Activated CD8-positive, alpha-beta memory T cell treated with anti-CD3 and anti-CD28 coated beads for 1 hour (primary cell): ENCODE results near the gene MYORG.

Experiments
- DNase-seq, 2 donors: peaks; one replicate each; pipeline ENCODE4 v3.0.0-alpha.2; 2020; ENCODE audit warnings: low read depth in 1 of 2; ENCODE audit errors: extremely low read depth in 1 of 2

Gene MYORG

GRCh38 chr9:34385561-34386230 is 9.0 kb upstream of the MYORG start:
- no peak for DNase-seq

- no peak for DNase-seq
Measured at GRCh38 chr9:34384368-34385165, 7.9 kb upstream of the MYORG start.

GRCh38 chr9:34383904-34384303 is 7.2 kb upstream of the MYORG start:
- no peak for DNase-seq

DNA sequence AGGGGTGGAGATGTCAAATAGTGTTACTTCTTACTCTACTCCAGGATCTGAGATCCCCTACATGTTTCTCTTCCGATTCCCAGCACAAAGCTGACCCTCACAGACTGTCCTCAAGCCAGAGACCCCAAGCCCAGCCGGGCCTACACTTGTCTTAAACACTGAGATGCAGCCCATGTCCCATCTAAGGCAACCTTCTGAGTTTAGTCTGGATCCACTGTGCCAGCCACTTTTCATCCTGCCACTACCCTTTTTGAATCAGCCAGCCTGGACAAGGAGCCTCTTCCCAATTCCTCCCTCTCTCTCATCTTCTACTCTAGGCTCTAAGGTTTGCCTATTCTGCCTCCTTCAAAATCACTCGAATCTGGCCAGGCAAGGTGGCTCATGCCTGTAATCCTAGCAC is 6.2 kb upstream of the MYORG start:
- no peak for DNase-seq

DNA sequence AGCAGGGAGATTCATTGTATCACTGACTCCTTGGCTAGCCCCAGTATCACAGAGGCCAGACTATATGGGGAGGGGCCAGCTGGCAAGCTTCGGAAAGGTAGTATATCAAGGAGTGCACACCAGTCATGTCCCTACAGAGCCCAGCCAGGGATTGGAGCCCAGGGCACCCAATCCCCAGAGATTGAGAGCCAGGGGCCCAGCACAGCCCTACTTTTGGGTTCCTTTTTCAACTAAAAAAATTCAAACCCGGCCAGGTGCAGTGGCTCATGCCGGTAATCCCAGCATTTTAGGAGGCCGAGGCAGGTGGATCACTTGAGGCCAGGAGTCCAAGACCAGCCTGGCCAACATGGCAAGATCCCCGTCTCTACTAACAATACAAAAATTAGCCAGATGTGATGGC is 5.4 kb upstream of the MYORG start:
- DNase-seq, result no peak

- no peak for DNase-seq
Measured at GRCh38 chr9:34381323-34381722, 4.6 kb upstream of the MYORG start.

- DNase-seq, result peak; percentile 32 to 65
Measured at GRCh38 chr9:34380511-34381315, 4.0 kb upstream of the MYORG start.

GRCh38 chr9:34380034-34380510 is 3.4 kb upstream of the MYORG start:
- DNase-seq, result no peak

DNA sequence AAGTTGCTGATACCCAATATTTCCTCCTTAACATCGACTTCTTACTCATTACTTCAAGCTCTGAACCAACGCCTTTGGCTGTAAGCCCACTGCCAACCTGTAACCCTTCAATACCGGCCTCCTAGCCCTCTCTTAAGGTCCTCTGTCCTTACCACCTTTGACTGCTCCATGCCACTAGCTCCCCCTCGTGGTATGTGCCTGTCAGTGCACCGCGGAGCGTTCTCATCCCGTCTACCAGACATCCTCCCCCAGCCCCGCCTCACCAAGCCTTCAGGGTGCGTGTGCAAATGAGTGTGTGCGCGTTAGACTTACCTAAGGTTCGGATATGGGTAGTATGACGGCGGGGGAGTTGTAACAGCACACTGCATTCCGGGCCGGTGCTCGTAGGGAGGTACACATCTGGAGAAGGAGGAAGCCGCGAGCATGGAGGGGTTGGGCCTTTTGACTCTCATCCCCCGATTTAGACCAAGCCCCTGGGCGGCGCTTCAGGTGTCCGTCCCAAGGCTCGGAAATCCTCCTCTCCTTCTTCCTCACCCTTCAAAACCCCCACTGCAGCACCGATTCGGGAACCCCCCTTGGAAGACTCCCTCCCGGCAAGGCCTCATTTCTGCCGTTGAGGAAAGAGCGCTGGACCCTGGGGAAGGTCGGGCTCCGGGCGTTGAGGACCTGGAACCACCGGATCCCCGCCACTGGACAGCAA is 2.8 kb upstream of the MYORG start:
- DNase-seq, result peak; percentile 76 to 78

DNA sequence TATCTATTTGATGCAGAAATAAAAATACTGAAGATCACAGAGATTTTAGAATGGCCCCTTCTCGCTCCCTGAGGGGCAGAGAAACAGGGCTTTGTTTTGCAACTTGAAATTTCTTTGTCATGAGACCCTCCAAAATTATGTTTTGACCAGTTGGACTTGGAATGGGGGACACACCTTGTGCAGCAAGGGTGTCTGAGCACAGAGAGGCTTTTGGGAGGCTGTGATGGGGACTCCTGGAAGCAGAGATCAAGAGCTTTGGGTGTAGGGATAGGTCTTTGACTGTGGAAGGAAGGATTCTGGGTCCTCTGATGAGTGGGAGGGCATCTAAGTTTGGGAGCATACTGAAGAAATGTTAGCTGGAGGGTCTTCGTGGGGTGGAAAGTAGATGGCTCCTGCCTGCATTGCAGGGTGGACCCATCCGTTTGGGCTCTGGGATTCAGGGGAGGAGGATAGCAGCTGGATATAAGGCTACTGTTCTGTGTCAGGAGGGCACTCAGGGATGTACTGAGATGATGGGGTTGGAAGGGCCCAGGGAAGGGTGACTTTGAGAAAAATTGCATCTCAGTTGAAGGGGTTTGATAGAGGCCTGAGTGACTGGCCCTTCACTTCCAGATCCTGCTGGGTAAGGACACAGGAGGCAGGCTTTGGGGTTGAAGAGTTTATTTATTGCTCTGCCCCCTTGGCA is 1.8 kb upstream of the MYORG start:
- DNase-seq, result no peak

DNA sequence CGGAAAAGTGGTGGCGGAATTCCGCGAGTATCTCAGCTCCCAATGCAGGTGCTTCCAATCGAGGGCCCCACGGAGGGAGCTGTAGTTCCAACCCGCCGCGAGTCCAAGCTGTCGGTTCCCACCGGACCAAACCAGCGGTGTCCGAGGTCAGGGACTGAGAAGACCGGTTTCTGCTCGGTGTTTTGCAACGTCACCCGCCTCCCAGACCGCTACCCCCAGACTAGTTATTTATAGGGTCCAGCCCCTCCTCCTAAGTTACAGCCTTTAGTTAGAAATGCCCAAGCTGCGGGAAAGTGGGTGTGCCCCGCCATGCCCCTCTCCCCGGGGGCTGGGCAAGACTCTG is 677 bp upstream of the MYORG start:
- no peak for DNase-seq

DNA sequence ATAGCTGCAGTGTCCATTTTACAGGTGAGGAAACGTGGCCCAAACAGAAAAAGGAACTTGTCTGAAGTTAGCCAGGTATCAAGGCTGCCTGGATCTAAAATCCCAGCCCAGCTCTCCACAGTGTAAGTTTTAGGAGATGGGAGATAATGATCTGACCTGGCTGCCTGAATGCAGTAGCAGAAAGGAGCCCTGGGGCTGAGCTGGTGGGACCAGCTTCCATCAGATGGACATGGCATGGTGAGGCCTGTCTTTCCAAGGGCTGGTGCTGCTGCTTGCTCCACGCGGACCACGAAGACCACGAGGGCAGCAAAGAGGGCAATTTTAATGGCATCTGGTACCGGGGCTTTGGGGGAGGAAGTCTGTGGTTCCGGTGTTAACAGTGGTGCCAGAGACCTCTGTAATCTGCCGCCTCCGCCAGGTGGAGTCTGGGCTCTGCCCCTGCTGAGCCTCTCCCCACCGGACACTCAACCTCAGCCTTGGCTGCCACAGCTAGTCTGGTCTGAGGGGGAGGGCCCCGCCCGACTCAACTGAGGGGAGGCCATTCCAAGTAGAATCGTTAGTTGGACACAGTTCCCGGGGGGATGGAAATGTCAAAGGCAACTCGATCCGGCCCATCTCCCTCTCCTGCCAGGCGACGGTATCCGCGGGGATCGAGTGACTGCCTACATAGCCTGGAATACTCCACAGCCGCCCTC is 650 bp downstream of the MYORG start:
- DNase-seq, result no peak

DNA sequence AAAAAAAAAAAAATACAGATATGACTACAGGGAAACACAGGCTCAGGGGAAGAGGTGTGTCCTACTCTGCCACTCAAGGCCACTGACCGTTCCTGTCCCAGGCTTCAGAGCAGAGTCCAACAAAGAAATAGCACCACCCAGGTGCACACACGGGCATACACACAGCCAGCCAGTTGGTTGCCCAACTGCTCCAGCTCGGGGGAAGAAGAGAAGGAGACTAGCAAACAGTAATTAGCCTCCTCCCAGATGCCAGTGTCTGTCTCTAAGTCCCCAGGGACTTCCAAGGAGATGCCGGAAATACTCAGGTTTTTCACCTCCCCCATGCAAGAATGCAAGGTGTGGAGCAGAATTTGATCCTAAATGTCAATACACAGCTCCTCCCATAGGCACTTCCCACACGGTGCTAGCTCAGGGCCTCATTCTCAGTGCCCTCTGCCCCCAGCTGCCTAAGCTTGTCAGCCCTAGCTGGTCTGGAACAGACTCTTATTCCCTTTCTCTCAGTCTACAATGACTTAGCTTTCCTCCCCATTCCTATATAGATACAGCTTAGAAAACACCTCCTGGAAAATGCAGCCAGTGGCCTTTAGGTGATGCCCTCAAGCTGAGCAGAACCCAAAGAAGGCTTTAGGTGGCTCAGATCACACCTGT is 1.7 kb downstream of the MYORG start:
- DNase-seq, result no peak

DNA sequence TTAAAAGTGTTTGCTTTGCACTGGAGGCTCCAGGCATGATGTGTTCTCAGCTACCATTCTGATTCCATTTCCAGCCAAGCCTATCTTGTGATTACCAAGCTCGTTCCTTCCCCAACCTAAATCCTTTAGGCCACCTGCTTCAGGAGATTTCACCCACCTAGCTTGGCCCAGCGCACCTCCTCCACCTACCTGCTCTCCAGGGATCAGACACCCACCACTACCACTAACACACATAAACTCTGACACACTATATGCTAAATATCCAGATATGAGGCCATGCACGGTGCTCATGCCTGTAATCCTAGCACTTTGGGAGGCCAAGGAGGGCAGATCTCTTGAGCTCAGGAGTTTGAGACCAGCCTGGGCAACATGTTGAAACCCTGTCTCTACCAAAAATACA is 2.4 kb downstream of the MYORG start:
- DNase-seq, result no peak

GRCh38 chr9:34373749-34374148 is 2.9 kb downstream of the MYORG start:
- no peak for DNase-seq

DNA sequence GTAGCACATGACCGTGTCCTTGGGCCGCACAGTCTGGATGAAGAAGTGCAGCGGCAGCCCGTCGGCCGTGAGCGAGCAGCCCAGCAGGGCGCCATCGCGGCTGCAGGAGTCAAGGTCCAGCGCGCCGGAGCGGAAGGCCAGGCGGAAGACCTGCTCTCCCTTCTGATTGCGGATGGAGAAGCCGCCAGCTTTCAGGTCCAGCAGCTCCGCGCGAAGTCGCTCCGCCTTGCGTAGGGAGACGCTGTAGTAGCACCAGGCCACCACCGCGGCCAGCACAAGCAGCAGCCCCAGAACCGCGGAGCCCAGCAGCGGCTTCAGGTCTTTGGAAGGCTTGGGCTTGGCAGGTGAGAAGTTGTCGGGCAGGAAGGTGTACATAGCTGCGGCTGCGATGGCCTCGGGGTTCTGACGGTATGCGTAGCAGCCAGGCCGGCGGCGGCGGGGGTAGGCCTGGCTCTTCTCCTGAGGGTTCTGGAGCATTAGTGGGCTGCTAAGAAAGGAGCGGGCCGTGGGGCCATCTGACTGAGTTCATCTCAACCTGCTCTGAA is 4.2 kb downstream of the MYORG start:
- DNase-seq, result no peak

- no peak for DNase-seq
Measured at GRCh38 chr9:34371886-34372466, 4.7 kb downstream of the MYORG start.

DNA sequence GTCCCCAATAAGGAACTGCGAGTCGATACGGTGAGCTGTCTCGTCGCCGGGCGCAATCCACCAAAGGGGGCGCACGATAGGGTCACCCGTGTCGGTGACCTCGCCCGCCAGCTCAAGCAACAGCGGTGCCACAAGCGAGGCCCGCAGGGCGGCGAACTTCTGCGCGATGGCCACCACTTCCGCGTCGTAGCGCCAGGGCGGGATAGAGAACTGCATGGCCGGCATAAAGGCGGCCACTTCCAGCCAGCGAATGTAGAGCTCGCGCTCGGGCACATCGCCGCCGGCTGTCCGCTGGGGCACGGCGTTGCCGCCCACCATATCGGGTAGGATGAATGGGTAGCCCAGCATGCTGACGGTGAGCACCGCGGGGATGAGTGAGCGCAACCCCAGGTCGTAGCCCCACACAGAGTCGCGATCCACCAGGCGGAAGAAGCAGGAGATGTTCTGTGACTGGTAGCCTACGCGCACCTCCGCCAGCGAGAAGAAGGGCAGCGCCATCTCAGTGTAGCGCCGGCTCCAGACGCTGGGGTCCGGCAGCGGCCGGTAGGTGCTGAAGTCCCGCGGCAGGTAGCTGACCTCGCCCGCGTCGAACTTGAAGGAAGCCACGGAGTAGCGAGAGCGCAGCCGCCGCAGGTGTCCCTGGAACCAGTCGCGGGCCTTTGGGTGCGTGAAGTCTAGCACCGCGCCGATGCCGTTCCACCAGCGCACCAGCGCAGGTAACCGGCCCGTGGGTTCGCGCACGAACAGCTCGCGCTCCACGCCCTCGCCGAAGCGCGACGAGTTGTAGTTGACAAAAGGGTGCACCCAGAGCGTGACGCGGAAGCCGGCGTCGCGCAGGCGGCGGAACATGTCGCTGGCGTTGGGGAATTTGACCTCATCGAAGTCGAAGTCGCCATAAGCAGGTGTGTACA is 5.5 kb downstream of the MYORG start:
- no peak for DNase-seq
